ENCODE measurements around the gene PIGH. TPM values are rescaled to one million over a fixed set of nuclear protein-coding genes. Genes with fewer than 3 reads are reported as not detected.

Gene PIGH
- total RNA-seq, 1 experiment from 2014 or later = 6.8 TPM

DNA sequence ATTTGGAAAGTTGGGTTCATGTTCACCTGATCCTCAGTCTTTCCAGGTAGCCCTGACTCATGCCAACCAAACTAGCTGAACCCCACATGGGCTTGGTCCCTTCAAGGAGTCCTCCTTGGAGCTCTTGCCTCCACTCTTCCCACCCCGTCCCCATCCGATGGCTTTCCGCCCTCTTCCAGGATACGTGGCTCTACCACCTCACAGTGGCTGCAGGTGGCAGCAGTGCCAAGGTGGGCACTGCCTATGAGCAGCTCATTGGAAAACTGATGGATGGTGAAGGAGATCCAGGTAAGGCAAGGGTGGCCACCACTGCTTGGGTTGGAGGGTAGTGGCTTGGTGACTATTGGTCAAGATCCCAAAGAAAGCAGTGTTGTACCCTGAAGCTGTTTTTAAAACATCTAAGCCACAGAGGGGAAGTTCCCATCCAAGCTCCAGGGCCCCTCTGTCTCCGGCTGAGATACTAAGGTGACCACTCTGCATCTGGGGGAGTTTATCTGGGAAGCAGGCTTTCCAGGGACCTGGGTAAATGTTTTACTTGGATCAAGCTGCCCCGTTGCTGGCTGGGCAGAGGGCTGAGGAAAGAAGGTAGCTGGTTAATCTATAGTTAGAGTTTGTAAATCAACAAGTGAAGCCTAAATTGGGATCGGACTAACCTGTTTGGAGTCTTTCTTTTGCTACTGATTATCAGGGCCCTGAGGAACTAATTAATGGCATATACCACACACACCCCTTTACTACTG lies 23.7 kb downstream of the PIGH start:
- TF ChIP-seq ZNF219 (CRISPR knock-in tag; IDR thresholded peaks at IDR 0.05; ENCODE audit: borderline replicate concordance) = no peak
- no peak for DNase-seq (ENCODE audit: low spot score)
- CTCF ChIA-PET = interaction anchor here (0.6 to 3.1 kb wide), 6 partner anchors 10 to 156 kb away, joined by 3 to 18 read pairs (median 4); no protein-coding TSS in a partner anchor
- no peak overlapping the region for H3K4me3 Mint-ChIP-seq
- no peaks in the 10 kb centered on the region for H3K4me1 Mint-ChIP-seq
- POLR2A ChIA-PET = no interaction called here
- ATAC-seq = no peak
- H3K9me3 Mint-ChIP-seq = no peaks in the 10 kb centered on the region
- H3K27ac Mint-ChIP-seq = no peak overlapping the region
- no peaks in the 10 kb centered on the region for H3K27me3 Mint-ChIP-seq (ENCODE audit: low read depth)
- peaks cover 35% of the 10 kb centered on the region for H3K36me3 Mint-ChIP-seq

DNA sequence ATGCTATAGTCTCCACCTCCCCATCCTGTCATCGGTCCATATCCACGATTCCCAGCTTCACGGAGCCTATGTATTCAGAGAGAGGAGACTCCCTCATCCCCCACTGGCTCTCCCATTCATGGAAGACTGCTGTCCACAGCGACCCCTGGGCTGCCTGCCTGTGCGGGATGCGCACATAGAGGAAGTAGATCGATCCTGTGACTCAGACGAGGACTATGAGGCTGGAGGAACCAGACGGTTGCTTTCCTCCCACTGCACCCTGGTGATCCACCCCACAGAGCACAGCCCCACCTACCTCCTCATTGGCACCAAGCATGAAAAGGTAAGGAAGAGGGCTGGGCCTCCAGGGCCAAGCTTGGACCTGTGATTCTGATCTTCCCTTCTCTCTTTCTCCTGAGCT lies 24.4 kb downstream of the PIGH start:
- TF ChIP-seq ZNF232 (CRISPR knock-in tag; IDR thresholded peaks at IDR 0.05) = no peak
- no peak for TF ChIP-seq CREM (CRISPR knock-in tag; IDR thresholded peaks at IDR 0.05)
- TF ChIP-seq GABPB1 (CRISPR knock-in tag; IDR thresholded peaks at IDR 0.05) = no peak
- H3K27me3 Mint-ChIP-seq (ENCODE audit: low read depth) = no peaks in the 10 kb centered on the region
- H3K36me3 Mint-ChIP-seq = peaks cover 33% of the 10 kb centered on the region
- no peak for ATAC-seq
- ChIA-PET CTCF (interaction anchor here (0.6 to 3.1 kb wide), 5 partner anchors 9 to 68 kb away, joined by 3 to 18 read pairs (median 3); no protein-coding TSS in a partner anchor), POLR2A (no interaction called here)
- no peak overlapping the region for H3K4me3 Mint-ChIP-seq
- no peak overlapping the region for H3K27ac Mint-ChIP-seq
- no peaks in the 10 kb centered on the region for H3K4me1 Mint-ChIP-seq
- DNase-seq (ENCODE audit: low spot score) = no peak
- no peaks in the 10 kb centered on the region for H3K9me3 Mint-ChIP-seq

- Mint-ChIP-seq H3K27me3 (ENCODE audit: low read depth) (no peaks in the 10 kb centered on the region), H3K4me1 (no peaks in the 10 kb centered on the region), H3K36me3 (peaks cover 32% of the 10 kb centered on the region), H3K9me3 (no peaks in the 10 kb centered on the region), H3K27ac (no peak overlapping the region), H3K4me3 (no peak overlapping the region)
- ATAC-seq (no peak), DNase-seq (ENCODE audit: low spot score) (no peak)
- ChIA-PET CTCF (no interaction called here), POLR2A (no interaction called here)
- TF ChIP-seq, protein P1, sequence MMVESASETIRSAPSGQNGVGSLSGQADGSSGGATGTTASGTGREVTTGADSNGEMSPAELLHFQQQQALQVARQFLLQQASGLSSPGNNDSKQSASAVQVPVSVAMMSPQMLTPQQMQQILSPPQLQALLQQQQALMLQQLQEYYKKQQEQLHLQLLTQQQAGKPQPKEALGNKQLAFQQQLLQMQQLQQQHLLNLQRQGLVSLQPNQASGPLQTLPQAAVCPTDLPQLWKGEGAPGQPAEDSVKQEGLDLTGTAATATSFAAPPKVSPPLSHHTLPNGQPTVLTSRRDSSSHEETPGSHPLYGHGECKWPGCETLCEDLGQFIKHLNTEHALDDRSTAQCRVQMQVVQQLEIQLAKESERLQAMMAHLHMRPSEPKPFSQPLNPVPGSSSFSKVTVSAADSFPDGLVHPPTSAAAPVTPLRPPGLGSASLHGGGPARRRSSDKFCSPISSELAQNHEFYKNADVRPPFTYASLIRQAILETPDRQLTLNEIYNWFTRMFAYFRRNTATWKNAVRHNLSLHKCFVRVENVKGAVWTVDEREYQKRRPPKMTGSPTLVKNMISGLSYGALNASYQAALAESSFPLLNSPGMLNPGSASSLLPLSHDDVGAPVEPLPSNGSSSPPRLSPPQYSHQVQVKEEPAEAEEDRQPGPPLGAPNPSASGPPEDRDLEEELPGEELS (CRISPR knock-in tag; IDR thresholded peaks at IDR 0.05) = no peak
- TF ChIP-seq, protein P2, sequence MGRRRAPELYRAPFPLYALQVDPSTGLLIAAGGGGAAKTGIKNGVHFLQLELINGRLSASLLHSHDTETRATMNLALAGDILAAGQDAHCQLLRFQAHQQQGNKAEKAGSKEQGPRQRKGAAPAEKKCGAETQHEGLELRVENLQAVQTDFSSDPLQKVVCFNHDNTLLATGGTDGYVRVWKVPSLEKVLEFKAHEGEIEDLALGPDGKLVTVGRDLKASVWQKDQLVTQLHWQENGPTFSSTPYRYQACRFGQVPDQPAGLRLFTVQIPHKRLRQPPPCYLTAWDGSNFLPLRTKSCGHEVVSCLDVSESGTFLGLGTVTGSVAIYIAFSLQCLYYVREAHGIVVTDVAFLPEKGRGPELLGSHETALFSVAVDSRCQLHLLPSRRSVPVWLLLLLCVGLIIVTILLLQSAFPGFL (CRISPR knock-in tag; IDR thresholded peaks at IDR 0.05; ENCODE audit: borderline replicate concordance) = no peak
- TF ChIP-seq, protein P3, sequence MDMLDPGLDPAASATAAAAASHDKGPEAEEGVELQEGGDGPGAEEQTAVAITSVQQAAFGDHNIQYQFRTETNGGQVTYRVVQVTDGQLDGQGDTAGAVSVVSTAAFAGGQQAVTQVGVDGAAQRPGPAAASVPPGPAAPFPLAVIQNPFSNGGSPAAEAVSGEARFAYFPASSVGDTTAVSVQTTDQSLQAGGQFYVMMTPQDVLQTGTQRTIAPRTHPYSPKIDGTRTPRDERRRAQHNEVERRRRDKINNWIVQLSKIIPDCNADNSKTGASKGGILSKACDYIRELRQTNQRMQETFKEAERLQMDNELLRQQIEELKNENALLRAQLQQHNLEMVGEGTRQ (CRISPR knock-in tag; IDR thresholded peaks at IDR 0.05) = no peak
- TF ChIP-seq EMX1 (CRISPR knock-in tag; IDR thresholded peaks at IDR 0.05) = no peak
- TF ChIP-seq, protein P4, sequence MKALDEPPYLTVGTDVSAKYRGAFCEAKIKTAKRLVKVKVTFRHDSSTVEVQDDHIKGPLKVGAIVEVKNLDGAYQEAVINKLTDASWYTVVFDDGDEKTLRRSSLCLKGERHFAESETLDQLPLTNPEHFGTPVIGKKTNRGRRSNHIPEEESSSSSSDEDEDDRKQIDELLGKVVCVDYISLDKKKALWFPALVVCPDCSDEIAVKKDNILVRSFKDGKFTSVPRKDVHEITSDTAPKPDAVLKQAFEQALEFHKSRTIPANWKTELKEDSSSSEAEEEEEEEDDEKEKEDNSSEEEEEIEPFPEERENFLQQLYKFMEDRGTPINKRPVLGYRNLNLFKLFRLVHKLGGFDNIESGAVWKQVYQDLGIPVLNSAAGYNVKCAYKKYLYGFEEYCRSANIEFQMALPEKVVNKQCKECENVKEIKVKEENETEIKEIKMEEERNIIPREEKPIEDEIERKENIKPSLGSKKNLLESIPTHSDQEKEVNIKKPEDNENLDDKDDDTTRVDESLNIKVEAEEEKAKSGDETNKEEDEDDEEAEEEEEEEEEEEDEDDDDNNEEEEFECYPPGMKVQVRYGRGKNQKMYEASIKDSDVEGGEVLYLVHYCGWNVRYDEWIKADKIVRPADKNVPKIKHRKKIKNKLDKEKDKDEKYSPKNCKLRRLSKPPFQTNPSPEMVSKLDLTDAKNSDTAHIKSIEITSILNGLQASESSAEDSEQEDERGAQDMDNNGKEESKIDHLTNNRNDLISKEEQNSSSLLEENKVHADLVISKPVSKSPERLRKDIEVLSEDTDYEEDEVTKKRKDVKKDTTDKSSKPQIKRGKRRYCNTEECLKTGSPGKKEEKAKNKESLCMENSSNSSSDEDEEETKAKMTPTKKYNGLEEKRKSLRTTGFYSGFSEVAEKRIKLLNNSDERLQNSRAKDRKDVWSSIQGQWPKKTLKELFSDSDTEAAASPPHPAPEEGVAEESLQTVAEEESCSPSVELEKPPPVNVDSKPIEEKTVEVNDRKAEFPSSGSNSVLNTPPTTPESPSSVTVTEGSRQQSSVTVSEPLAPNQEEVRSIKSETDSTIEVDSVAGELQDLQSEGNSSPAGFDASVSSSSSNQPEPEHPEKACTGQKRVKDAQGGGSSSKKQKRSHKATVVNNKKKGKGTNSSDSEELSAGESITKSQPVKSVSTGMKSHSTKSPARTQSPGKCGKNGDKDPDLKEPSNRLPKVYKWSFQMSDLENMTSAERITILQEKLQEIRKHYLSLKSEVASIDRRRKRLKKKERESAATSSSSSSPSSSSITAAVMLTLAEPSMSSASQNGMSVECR (CRISPR knock-in tag; IDR thresholded peaks at IDR 0.05; ENCODE audit: borderline replicate concordance) = no peak
- TF ChIP-seq, protein P5, sequence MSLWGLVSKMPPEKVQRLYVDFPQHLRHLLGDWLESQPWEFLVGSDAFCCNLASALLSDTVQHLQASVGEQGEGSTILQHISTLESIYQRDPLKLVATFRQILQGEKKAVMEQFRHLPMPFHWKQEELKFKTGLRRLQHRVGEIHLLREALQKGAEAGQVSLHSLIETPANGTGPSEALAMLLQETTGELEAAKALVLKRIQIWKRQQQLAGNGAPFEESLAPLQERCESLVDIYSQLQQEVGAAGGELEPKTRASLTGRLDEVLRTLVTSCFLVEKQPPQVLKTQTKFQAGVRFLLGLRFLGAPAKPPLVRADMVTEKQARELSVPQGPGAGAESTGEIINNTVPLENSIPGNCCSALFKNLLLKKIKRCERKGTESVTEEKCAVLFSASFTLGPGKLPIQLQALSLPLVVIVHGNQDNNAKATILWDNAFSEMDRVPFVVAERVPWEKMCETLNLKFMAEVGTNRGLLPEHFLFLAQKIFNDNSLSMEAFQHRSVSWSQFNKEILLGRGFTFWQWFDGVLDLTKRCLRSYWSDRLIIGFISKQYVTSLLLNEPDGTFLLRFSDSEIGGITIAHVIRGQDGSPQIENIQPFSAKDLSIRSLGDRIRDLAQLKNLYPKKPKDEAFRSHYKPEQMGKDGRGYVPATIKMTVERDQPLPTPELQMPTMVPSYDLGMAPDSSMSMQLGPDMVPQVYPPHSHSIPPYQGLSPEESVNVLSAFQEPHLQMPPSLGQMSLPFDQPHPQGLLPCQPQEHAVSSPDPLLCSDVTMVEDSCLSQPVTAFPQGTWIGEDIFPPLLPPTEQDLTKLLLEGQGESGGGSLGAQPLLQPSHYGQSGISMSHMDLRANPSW (CRISPR knock-in tag; conservative IDR thresholded peaks at IDR 0.05; ENCODE audit: low read depth) = no peak
- no peak for TF ChIP-seq ATF6 (CRISPR knock-in tag; IDR thresholded peaks at IDR 0.05)
- no peak for TF ChIP-seq ZNF232 (CRISPR knock-in tag; IDR thresholded peaks at IDR 0.05)
- TF ChIP-seq, protein P6, sequence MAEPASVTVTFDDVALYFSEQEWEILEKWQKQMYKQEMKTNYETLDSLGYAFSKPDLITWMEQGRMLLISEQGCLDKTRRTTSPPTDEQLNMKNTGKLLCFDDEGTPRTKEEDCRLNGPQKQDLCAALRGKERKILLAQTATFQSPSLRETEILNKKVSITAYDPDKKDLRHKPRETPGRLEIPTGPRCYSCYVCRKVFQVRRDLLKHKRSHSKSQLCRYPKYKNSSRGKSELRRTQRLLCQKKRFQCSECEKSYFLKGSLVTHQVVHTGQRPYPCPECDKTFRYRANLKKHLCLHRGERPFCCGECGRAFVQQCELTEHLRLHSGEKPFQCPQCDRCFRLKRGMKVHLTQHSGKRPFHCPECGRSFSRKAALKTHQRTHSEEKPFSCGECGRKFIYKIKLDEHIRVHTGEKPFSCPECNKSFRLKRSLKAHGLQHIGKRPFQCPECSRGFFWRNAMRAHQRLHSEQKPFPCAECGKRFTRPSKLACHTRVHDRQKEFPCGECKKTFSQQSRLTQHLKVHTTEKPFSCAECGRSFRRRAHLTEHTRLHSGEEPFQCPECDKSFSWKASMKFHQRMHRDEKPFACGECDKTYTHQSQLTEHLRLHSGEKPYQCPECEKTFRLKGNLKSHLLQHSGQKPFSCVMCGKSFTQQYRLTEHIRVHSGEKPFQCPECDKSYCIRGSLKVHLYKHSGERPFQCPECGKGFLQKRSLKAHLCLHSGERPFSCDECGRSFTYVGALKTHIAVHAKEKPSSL (CRISPR knock-in tag; conservative IDR thresholded peaks at IDR 0.05) = no peak
- no peak for TF ChIP-seq NR2C2 (CRISPR knock-in tag; IDR thresholded peaks at IDR 0.05)
Measured at GRCh38 chr14:67574806-67575205, 25.3 kb downstream of the PIGH start.

All from WTC11 (cell line).